Cortex of kidney (tissue), 1 donor: ENCODE data around the gene FRMD3.
"Not testable (repeated sequence)": the region's sequence is repeated elsewhere in the genome, so short reads cannot be mapped to it uniquely, and the experiment has no call there.

Experiments
- DNase-seq: peaks from one replicate; lab custom pipeline; 2025; lab: John Stamatoyannopoulos, UW

FRMD3 gene

GRCh38 chr9:83523684-83524083 is 14.5 kb downstream of the FRMD3 start:
- DNase-seq = no peak

GRCh38 chr9:83521411-83521810 is 16.8 kb downstream of the FRMD3 start:
- no peak for DNase-seq

GRCh38 chr9:83521011-83521410 is 17.2 kb downstream of the FRMD3 start:
- DNase-seq = no peak

- DNase-seq = no peak
Observed at GRCh38 chr9:83520292-83520691, 17.9 kb downstream of the FRMD3 start.

GRCh38 chr9:83517980-83518379 is 20.2 kb downstream of the FRMD3 start:
- DNase-seq = not testable (repeated sequence)

GRCh38 chr9:83514767-83515166 is 23.4 kb downstream of the FRMD3 start:
- DNase-seq = no peak

GRCh38 chr9:83512621-83513020 is 25.6 kb downstream of the FRMD3 start:
- DNase-seq = no peak

GRCh38 chr9:83511051-83511450 is 27.1 kb downstream of the FRMD3 start:
- DNase-seq = no peak

- no peak for DNase-seq
Observed at GRCh38 chr9:83509402-83509801, 28.8 kb downstream of the FRMD3 start.

GRCh38 chr9:83508067-83508466 is 30.1 kb downstream of the FRMD3 start:
- no peak for DNase-seq

GRCh38 chr9:83505282-83505681 is 32.9 kb downstream of the FRMD3 start:
- DNase-seq = no peak

GRCh38 chr9:83503866-83504265 is 34.3 kb downstream of the FRMD3 start:
- no peak for DNase-seq

GRCh38 chr9:83501565-83501964 is 36.6 kb downstream of the FRMD3 start:
- no peak for DNase-seq

GRCh38 chr9:83497441-83497840 is 40.8 kb downstream of the FRMD3 start:
- no peak for DNase-seq

GRCh38 chr9:83491995-83492394 is 46.2 kb downstream of the FRMD3 start:
- no peak for DNase-seq

GRCh38 chr9:83491413-83491812 is 46.8 kb downstream of the FRMD3 start:
- no peak for DNase-seq

GRCh38 chr9:83489961-83490360 is 48.2 kb downstream of the FRMD3 start:
- DNase-seq = no peak

GRCh38 chr9:83484990-83485389 is 53.2 kb downstream of the FRMD3 start:
- no peak for DNase-seq

GRCh38 chr9:83483223-83483622 is 55.0 kb downstream of the FRMD3 start:
- no peak for DNase-seq

- DNase-seq = no peak
Observed at GRCh38 chr9:83479765-83480164, 58.4 kb downstream of the FRMD3 start.

- no peak for DNase-seq
Observed at GRCh38 chr9:83477571-83477970, 60.6 kb downstream of the FRMD3 start.

- DNase-seq = no peak
Observed at GRCh38 chr9:83477120-83477519, 61.1 kb downstream of the FRMD3 start.

GRCh38 chr9:83476513-83476912 is 61.7 kb downstream of the FRMD3 start:
- DNase-seq = no peak

GRCh38 chr9:83475741-83476140 is 62.5 kb downstream of the FRMD3 start:
- no peak for DNase-seq

GRCh38 chr9:83474631-83475030 is 63.6 kb downstream of the FRMD3 start:
- no peak for DNase-seq
